Dermis microvascular lymphatic vessel endothelial cell (primary cell): Measurements from ENCODE around the gene EPHB2. TPM values are rescaled to one million over a fixed set of nuclear protein-coding genes. Genes with fewer than 3 reads are reported as not detected.
"Not testable (repeated sequence)": the region's sequence is repeated elsewhere in the genome, so short reads cannot be mapped to it uniquely, and the experiment has no call there.

Experiments used
- DNase-seq, 2 donors: peaks; one replicate each; pipeline versions ENCODE4 v3.0.0 to v3.0.0-alpha.2; 2010; ENCODE audit warnings: low read depth in 2 of 2
- total RNA-seq: library from RNA; depleted of rRNA; stranded (reverse); fragments of >200 nt; gene quantifications from 2 replicates; pipeline ENCODE4 v1.2.1, GENCODE V29; 2014

The EPHB2 gene
- total RNA-seq, 1 donor from 2014 or later: 26.6 TPM

DNA sequence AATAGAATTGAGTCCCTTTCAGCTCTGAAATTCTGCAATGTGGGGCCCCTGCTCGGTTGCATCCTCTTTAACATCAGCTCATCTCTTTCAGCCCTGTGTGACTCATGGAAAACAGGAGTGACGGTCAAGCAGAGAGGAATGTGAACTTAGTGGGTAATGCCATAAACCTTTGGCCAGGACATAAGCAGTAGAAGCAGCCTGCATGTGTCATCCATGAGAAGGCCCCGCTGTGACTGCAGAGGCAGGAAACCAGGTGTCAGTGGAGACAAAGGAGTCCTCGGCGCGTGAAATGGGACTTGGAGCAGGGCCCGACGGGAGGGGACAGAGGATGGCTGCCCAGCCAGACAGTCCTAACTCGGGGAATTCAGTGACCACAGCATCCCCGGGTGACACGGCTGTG, 21.1 kb upstream of the EPHB2 start:
- peak; percentile 93 to 99 for DNase-seq

DNA sequence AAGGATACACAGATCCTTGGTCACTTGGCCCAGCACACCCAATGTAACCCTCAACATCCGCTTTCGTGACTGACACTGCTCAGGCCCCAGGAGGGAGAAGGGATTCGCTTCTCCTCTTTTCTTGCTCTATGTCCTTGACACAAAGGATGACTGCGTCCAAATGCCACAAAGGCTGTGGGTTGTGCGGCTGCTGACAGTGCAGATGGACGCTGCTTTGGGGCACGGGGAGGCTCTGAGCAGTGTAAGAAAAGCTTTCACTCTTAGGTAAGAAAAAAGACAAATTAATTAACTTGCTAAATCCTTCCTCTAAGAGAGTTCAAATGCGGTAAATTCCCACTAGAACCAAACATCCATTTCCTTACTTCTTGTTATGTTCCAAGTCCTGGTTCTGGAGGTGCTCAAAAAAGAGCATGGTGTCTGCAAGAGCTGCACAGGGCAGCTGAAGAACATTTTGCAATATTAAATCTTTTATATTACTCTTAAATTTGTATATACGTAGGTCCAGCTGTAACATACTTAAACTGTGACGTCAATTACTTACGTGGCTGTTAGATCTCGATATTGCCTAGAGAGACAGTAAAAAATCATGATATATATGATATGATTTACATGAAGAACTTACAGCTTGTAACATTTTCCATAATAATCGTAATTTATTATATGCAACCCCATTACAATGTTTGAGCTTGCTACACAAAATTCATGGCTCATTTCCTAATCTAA, 19.4 kb upstream of the EPHB2 start:
- DNase-seq: no peak

DNA sequence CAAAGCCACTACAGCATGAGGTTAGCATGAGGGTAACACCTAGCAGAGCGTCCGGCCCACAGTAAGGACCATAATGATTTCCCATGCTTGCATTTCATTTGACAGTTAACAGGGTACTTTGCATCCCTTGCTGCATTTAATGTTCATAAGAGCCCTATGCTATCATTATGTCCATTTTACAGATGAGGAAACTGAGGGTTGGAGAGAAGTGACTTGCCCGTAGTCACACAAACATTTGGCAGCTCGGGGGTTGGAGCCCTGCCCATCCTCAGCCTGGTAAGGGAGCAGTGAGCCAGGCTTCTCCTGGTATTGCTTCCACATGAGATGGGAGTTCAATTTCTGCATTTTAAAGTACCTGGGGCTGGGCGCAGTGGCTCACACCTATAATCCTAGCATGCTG, 16.5 kb upstream of the EPHB2 start:
- no peak for DNase-seq

DNA sequence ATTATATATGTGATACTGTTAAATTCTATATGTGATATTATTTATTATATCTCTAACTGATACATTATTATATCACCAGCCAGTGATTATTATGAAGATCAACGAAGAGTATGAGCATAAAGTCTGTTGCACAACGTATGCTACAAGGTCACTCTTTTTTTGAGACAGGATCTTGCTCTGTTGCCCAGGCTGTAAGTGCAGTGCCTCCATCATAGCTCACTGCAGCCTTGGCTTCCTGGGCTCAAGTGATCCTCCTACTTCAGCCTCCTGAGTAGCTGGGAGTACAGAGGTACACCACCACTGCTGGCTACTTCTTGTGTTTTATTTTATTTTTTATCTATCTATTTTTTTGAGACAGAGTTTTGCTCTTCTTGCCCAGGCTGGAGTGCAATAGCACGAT, 14.0 kb upstream of the EPHB2 start:
- DNase-seq: no peak

DNA sequence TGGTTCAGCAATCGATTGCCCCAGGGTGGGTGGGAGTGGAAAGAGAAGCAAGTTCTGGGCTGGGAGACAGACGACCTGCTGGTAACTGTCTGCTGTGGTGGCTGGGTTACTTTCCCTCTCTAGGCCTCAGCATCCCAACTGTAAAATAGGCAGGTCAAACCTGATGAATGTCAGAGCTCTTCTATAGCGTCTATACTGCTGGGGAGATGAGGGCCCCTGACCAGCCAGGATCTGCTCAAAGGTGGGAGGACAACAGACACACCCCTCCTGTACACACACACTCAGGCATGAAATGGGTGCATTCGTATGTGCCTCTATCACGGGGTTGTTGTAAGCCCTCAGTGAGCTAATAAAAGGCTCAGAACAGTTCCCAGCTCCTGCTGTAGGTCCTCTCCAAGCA, 12.7 kb upstream of the EPHB2 start:
- no peak for DNase-seq

DNA sequence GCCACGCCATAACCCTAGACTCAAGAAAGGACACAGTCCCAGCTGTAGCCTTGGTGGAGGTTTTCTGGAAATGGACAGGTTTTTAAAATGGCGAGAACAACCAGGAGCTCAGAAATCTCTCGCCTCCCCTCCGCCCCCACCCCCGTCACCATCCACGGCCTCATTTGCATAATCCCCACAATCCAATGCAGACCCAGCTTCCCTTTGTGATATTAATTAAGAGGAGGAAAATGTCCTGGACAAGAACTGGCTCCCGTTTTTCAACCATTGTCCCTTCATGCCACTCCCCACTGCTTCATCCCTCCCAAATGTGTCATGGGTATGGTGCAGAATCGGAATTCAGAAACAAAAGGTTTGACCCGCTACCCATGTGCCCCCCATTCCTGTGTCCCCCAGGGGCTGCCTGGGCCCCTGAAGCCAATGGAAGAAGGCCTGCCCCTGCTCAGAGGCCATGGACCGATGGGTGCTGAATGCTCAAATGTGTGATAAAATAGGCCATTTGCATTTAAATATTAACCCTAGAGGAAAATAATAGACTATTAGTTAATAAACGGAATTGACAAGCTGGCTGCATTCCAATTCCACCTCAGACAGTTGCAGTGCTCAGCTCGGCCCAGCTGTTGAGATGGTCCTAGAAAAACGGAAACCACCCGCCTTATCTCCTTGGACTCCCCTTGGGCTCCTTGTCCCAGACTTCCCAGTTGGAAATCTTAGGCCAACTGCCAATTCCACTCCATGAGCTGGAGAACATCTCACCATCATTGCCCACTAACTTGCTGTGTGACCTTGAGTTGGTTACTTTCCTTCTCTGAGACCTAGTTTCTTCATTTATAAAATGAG, 10.7 kb upstream of the EPHB2 start:
- no peak for DNase-seq

DNA sequence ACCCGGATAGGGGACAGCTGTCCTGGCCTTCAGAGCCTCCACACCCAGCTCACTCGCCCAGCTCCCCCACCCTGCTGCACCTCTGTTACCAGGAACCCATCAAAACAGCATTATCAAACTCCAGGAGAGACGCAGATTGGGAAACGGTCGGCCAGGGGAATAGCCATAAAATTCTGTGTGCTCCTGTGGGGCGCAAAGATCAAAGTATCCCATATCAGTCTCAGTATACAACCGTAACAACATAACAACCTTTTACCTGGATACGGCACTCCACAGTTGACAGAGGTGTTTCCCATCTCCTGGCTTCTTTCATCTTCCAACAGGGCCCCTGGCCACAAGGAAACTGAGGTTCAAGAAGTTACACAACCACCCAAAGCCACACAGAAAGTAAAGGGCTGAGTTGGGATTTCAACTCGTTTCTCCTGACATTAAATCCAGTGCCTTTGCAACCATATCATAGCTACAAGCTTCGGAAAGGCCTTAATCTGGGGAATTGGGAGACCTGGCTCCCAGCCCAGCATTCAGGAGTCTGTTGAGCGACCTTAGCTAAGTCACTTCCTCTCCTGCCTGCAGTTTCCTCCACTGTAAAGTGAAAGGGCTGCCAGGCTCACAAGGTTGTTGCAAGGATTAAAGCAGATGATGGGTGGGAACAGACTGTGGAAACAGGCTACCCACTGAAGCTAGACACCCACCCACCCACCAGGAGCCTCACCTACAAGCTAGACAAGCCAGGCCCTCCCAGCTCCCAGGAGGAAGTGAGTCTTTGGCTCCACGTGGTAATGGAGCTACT, 8.1 kb upstream of the EPHB2 start:
- peak; percentile 88 to 95 for DNase-seq

DNA sequence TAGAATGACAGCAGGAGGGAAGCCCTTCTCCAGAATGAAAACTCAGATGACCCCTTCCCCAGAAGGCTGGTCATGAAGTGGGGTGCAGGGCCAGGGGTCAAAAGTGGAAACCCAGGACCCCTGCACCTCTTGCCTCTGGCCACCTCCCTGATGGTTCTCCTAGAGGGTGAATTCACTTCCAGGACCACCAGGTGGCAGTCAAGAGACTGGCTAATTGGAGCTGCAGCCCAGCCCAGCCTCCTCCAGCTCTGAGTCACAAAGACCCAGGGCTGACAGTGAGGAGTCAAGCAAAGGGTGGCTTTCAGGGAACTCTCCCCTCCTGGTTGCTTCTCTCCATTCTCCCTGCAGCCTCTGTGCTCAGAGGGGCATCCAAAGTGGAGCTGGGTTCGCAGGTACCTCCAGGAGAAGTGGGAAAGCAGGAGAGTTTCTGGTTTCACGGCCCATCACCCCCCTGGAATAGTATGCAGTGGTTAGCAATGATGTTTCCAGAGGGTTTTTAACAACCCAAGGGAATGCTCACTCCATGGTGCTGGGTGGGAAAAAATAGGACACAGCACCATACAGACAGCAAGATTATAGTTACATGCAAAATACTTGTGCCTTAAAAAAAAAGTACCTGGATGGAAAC, 6.1 kb upstream of the EPHB2 start:
- peak; percentile 72 to 89 for DNase-seq

DNA sequence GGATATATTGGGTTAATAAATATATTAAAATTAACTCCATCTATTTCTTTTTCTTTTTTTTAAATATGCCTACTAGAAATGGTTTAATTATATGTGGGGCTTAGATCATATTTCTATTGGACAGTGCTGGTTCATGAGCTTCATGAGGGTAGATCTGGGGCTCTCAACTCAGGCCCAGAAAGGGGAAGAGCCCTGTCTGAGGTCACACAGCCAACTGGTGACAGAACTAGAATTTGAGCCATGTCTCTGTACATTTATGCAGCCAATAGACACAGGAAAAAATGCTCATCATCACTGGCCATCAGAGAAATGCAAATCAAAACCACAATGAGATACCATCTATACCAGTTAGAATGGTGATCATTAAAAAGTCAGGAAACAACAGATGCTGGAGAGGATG, 5.1 kb upstream of the EPHB2 start:
- no peak for DNase-seq

DNA sequence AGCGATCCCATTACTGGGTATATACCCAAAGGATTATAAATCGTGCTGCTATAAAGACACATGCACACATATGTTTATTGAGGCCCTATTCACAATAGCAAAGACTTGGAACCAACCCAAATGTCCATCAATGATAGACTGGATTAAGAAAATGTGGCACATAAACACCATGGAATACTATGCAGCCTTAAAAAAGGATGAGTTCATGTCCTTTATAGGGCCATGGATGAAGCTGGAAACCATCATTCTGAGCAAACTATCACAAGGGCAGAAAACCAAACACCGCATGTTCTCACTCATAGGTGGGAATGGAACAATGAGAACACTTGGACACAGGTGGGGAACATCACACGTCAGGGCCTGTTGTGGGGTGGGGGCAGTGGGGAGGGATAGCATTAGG, 4.5 kb upstream of the EPHB2 start:
- not testable (repeated sequence) for DNase-seq

DNA sequence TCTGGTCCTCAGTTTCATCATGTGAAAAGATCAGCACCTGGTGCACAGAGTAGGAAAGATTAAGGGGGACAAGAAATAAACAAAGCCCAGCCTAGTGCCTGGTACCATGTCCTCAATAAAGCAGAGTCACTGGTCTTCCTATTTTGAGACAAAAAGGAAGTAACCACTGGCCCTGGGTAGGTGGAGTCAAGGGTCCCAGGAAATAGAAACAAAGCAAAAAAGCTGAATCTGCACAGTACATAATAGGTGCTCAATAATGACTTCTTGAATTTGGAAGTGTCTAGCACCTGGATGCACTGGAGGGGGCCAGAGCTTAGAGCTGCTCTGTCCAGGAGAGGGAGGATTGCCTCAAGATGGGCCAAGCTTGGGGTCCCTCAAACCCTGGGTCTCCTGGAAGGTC, 1.9 kb upstream of the EPHB2 start:
- DNase-seq: no peak

DNA sequence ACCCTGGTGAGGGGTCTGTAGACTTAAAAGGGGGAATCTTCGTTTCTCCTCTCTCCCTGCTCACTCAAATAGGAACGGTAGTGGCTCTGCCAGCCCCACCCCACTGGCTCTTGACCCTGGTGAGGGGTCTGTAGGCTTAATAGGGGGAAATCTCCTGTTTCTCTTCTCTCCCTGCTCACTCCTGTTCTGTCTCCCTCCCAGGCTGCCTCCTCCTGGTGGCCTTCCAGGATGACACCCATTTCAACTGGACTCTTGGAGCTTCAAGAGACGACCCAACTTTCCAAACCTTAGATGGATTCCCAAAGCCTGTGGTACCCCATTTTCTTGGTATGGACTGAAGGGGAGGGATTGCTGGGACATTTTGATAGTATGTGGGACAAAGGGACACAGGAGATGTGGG, 1.4 kb upstream of the EPHB2 start:
- DNase-seq: peak in 1 of 2 donors; percentile 26

DNA sequence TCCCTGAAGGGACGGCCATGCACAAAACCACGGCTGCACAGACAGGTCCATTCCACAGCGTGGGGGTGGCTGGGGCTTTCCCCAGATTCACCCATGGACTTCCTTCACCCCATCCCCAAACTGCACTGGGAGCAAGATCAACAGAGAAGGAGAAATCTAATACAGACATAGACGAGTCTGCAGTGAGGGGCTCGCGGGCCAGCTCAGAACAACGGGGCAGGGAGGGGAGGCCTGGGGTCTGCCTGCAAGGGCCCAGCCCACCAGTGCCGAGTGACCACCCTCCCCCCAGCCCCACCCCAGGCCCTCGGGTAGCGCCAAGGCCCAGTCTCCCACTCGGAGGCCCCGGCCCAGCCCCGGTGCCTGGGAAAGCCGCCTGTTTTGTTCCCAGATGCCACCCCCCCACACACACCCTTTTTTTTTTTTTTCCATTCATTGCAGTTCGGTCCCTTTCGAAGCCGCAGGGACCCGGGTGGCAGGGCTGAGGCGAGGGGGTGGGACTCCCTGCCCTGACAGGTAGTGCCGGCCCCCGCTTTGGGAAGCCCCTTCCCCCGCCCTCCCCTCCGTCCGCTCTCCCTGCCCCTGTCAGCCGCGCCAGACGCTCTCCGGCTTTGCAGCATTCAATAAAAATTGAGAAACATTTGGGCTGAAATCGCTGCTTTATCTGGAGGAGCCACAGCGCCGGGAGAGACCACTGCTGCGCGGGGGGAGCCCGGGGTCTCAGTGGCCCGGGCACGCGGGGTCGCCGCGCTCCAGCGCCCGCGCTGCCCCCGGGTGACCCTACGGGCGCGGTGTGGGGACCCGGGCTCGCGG, 543 bp upstream of the EPHB2 start:
- peak in 1 of 2 donors; percentile 67 for DNase-seq

DNA sequence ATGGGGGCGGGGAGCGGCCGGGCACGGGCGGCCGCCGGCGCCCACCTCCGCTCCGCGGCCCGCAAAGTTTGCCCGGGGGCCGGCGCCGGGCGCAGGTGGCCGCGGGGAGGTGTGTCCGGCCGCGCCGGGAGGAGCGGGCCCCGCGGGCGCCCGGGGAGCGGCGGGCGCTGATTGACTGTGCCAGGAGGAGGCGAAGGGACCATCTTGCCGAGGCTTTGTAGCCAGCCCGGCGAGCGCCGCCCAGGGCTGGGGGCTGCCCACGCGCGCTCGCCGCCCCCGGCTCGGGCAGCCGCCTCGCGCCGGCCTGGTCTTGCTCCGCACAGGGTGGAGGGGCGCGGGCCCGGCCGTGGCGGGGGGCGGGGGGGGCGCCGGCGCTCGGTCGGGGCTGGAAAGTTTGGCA, 432 bp downstream of the EPHB2 start:
- no peak for DNase-seq

DNA sequence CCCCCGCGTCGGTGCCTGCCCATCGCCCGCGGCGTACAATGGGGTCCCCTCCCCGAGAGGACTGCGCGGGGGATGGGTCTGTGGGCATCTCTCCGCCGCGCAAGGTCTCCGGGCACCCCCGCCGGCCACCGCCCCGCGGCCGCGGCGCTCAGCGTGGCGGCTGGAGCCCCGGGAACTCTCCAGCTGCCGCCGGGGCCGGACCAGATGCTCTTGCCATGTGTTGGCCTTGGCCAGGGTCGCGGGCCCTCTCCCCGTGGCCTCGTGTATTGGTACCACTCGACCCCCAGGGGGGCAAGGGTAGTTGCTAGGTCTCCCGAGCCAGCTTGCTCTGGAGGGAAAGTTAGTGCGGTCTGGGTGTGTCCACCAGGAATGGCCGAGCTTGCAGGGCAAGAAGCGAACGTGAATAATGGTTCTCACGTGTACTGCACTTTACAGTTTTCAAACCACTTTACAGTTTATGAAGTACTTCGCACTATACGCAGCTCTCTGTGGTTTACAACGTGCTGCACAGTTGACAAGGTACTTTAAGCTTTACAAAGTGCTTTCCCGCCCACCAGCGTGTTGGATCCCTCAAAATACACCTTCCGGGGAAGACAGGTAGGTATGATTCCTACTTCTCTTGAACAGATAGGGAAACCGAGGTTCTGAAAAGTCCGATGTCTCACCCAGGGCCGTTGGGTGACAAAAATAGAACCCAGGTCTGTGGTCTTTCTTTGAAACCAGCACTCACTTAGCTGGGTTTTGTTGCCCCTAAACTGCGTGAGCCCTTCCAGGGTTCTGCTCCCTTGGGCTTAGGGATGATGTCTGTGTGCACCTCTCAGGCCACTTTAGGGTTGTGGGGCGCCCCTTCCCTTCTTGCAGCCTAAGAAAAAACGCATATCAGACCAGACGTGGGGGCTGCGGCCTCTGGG, 1.2 kb downstream of the EPHB2 start:
- DNase-seq: peak in 1 of 2 donors; percentile 44

DNA sequence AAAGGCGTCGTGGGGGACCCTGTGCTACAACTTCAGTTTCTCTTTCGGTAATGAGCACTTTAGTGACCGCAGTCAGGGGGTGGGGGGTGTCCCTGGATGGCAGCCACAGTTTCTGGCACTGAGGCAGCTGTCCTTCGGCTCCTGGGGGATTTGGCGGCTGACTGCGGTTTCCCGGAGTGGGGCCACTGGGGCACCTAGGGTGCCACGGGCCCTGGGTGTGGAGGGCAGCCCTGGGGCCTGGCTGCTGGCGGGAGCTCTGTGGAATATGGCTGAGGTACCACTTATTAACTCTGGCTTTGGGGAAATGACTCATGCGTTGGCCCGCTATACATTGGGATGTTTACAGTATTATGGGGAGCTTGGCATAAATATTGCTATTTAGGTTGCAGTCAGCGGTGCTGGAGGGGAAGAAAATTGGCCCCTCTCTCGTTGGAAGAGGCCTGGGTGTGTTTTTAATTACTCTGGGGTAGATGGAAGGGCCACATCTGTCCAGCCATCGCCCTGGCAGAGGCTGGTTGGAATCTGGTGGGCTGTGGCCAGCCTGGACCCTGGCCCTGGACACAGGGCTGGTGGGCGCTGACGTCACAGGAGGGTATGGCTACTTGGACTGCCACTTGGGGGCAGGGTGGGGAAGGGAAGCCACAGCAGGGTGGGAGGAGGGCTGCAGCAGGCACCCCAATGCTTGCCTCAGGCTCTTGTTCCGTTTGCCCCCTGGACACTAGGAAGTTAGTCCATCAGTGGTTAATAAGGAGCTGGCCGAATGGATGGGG, 2.0 kb downstream of the EPHB2 start:
- DNase-seq: peak in 1 of 2 donors; percentile 65

DNA sequence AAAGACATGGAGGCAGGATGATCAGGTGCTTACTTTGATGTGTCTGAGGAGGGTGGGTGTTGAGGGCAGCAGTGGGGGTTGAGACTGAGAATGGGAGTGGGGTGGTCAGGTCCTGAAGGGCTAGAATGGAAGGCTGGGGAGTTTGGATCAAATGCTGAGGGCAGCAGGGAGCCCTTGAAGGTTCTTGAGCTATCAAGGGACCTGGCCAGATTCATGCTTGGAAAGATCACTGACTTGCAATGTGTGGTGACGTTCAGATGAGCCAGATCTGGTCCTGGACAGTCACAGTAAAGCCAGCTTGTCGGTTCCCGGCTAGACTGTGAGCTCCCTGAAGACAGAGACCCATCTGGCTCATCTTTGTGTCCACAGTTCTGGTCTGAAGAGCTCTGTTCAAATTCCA, 3.8 kb downstream of the EPHB2 start:
- DNase-seq: no peak

DNA sequence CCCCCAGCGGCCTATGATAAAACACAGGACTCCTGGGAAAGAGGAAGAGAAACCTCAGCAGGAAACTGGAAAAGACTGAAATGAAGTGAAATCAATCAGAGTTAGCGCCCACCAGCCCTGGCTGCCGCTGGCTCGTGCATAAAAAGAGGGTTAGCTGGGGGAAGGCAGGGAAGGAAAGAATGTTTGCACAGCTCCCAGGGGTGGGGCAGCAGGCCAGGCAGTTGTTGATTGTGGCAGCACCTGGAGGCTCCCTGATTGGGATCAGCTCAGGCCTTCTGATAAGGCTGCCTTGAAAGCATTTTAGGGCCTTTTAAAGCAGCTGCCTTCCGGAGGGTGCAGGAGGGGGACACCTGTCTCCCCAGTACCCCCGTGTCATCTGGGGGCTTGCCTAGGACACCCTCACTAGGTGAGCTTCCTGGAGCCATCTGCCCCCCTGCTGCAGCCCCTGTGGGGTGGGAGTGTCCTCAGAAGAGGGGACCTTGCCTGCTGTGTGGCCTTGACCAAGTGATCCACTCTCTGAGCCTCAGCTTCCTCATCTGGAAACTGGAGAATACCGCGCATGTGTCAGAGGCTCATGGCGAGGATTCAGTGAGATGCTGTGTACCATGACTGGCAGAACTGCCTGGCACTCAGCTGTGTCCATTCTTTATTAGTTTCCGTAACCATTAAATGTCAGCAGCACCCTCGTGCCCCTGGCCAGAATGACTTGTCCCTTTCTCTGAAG, 6.6 kb downstream of the EPHB2 start:
- DNase-seq: peak in 1 of 2 donors; percentile 26
